Uterus (tissue), 4 donors: Measurements from ENCODE around the gene MUC5B. TPM values are rescaled to one million over a fixed set of nuclear protein-coding genes. Genes with fewer than 3 reads are reported as not detected.

Source experiments
- DNase-seq, 2 donors: peaks; one replicate each; pipeline ENCODE4 v3.0.0-alpha.2; 2019 to 2020
- H3K27ac ChIP-seq, 2 donors: fragments of 200-600 bp; sonication (generic); 1 replicate in 1 of 2; 2 replicates in 1 of 2; pipeline ENCODE4 v1.5.1; 2016 to 2018
- H3K27me3 ChIP-seq, 2 donors: fragments of 200-600 bp; sonication (generic); one replicate each; pipeline ENCODE4 v1.5.1; 2018 to 2019; ENCODE audit warnings: control low read depth in 1 of 2
- H3K36me3 ChIP-seq, 2 donors: fragments of 200-600 bp; sonication (generic); one replicate each; pipeline ENCODE4 v1.5.1; 2019; ENCODE audit warnings: control low read depth in 1 of 2
- H3K4me1 ChIP-seq, 2 donors: fragments of 200-600 bp; sonication (generic); one replicate each; pipeline ENCODE4 v1.5.1; 2018 to 2019; ENCODE audit warnings: control low read depth in 1 of 2
- H3K4me3 ChIP-seq, 2 donors: fragments of 200-600 bp; sonication (generic); 1 replicate in 1 of 2; 2 replicates in 1 of 2; pipeline ENCODE4 v1.5.1; 2018 to 2019; ENCODE audit warnings: mild to moderate bottlenecking in 1 of 2
- H3K9me3 ChIP-seq, 2 donors: fragments of 200-600 bp; sonication (generic); one replicate each; pipeline ENCODE4 v1.5.1; 2019; ENCODE audit warnings: control low read depth in 1 of 2
- POLR2A ChIP-seq, 2 donors: fragments of 450-650 bp; IDR thresholded peaks; one replicate each; pipeline ENCODE4 v1.6.1; 2016; ENCODE audit warnings: antibody characterized with exemption in 2 of 2, mild to moderate bottlenecking in 1 of 2, moderate library complexity in 1 of 2
- intact Hi-C: fragments of 100-400 bp; cut with DNase I; formaldehyde crosslinking; loops from one replicate; pipeline ENCODE4 v1.15.1; 2023; ENCODE audit warnings: low total_unique reads
- total RNA-seq, 4 donors: library from RNA; depleted of rRNA in 3 of 4; stranded (reverse); fragments of >200 nt in 3 of 4; gene quantifications; one replicate each; pipeline versions ENCODE4 v1.1.0 to v1.2.4, GENCODE V29; 2014 to 2023
- TF ChIP-seq, protein P1 (sequence below), 4 experiments: fragments of 200-600 bp in 2 of 4; fragments of 450-650 bp in 2 of 4; sonication (generic) in 2 of 4; IDR thresholded peaks; one replicate each; pipeline ENCODE4 v1.5.1; 2016 to 2019; ENCODE audit warnings: antibody characterized with exemption in 4 of 4, mild to moderate bottlenecking in 2 of 4, moderate library complexity in 1 of 4
- donor health status: DM: yes; HTN: yes; CAD: no.

Gene MUC5B
- total RNA-seq, 4 donors from 2014 or later = under 0.01 to 3.8 (median 0.71) TPM

GRCh38 chr11:1233351-1234053 is 10.6 kb downstream of the MUC5B start:
- Histone ChIP-seq H3K4me1 (no peaks in the 10 kb centered on the region), H3K27me3 (peaks cover 0 to 5% of the 10 kb centered on the region in 2 donors), H3K9me3 (no peaks in the 10 kb centered on the region), H3K4me3 (no peak overlapping the region), H3K27ac (no peak overlapping the region), H3K36me3 (no peaks in the 10 kb centered on the region)
- no peak for DNase-seq
- intact Hi-C loops = no loop called here
- TF ChIP-seq, protein P1, sequence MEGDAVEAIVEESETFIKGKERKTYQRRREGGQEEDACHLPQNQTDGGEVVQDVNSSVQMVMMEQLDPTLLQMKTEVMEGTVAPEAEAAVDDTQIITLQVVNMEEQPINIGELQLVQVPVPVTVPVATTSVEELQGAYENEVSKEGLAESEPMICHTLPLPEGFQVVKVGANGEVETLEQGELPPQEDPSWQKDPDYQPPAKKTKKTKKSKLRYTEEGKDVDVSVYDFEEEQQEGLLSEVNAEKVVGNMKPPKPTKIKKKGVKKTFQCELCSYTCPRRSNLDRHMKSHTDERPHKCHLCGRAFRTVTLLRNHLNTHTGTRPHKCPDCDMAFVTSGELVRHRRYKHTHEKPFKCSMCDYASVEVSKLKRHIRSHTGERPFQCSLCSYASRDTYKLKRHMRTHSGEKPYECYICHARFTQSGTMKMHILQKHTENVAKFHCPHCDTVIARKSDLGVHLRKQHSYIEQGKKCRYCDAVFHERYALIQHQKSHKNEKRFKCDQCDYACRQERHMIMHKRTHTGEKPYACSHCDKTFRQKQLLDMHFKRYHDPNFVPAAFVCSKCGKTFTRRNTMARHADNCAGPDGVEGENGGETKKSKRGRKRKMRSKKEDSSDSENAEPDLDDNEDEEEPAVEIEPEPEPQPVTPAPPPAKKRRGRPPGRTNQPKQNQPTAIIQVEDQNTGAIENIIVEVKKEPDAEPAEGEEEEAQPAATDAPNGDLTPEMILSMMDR (IDR thresholded peaks at IDR 0.05) = no peak
- no peak for TF ChIP-seq POLR2A (IDR thresholded peaks at IDR 0.05)

GRCh38 chr11:1234054-1234720 is 11.3 kb downstream of the MUC5B start:
- Histone ChIP-seq H3K27ac (no peak overlapping the region), H3K36me3 (no peaks in the 10 kb centered on the region), H3K4me3 (no peak overlapping the region), H3K4me1 (no peaks in the 10 kb centered on the region), H3K9me3 (no peaks in the 10 kb centered on the region), H3K27me3 (peaks cover 0 to 5% of the 10 kb centered on the region in 2 donors)
- intact Hi-C loops = no loop called here
- TF ChIP-seq POLR2A (IDR thresholded peaks at IDR 0.05) = no peak
- TF ChIP-seq, protein P1 (IDR thresholded peaks at IDR 0.05) = no peak
- DNase-seq = no peak

DNA sequence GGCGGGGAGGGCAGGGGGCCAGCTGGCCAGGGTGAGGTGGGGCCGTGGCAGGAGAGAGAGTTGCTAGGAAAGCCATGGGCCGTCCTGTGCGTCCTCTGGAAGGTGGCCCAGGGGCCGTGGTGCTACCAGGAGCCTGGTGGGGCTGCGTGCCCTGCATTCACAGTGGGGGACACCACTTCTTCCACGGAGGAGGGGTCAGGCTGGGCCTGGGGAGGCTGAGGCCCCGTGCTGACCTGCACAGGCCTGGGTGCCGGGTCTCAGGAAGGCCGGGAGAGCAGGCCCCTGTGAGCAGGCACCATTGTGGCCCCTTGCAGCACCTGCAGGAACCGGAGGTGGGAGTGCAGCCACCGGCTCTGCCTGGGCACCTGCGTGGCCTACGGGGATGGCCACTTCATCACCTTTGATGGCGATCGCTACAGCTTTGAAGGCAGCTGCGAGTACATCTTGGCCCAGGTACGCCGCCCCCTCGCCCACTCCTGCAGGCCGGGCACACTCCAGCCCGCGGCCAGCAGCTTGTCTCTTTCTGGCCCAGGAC is 12.0 kb downstream of the MUC5B start:
- no peak for DNase-seq
- TF ChIP-seq, protein P1 (IDR thresholded peaks at IDR 0.05) = no peak
- no peak for TF ChIP-seq POLR2A (IDR thresholded peaks at IDR 0.05)

GRCh38 chr11:1235306-1235900 is 12.5 kb downstream of the MUC5B start:
- TF ChIP-seq, protein P1 (IDR thresholded peaks at IDR 0.05) = no peak
- no peak for TF ChIP-seq POLR2A (IDR thresholded peaks at IDR 0.05)
- H3K9me3 ChIP-seq = no peaks in the 10 kb centered on the region
- no peaks in the 10 kb centered on the region for H3K27me3 ChIP-seq
- H3K27ac ChIP-seq = no peak overlapping the region
- no peak overlapping the region for H3K4me3 ChIP-seq
- no peaks in the 10 kb centered on the region for H3K36me3 ChIP-seq
- DNase-seq = no peak
- H3K4me1 ChIP-seq = no peaks in the 10 kb centered on the region
- intact Hi-C loops = no loop called here

More for the DNA sequence above, 12.0 kb downstream of the MUC5B start:
- H3K27me3 ChIP-seq = peaks cover 0 to 4% of the 10 kb centered on the region in 2 donors
- no peak overlapping the region for H3K4me3 ChIP-seq
- H3K4me1 ChIP-seq = no peaks in the 10 kb centered on the region
- no peaks in the 10 kb centered on the region for H3K9me3 ChIP-seq
- no peaks in the 10 kb centered on the region for H3K36me3 ChIP-seq
- no peak overlapping the region for H3K27ac ChIP-seq
- intact Hi-C loops = no loop called here

- TF ChIP-seq, protein P1 (IDR thresholded peaks at IDR 0.05) = no peak
- no peak for TF ChIP-seq POLR2A (IDR thresholded peaks at IDR 0.05)
- DNase-seq = no peak
- no peak overlapping the region for H3K4me3 ChIP-seq
- H3K36me3 ChIP-seq = no peaks in the 10 kb centered on the region
- H3K27me3 ChIP-seq = no peaks in the 10 kb centered on the region
- no peak overlapping the region for H3K27ac ChIP-seq
- intact Hi-C loops = no loop called here
- H3K4me1 ChIP-seq = no peaks in the 10 kb centered on the region
- no peaks in the 10 kb centered on the region for H3K9me3 ChIP-seq
These were observed 13.0 kb downstream of the MUC5B start for GRCh38 chr11:1235901-1236315.
